ENCODE measurements around the gene CA6.
"Not testable (repeated sequence)": the region's sequence is repeated elsewhere in the genome, so short reads cannot be mapped to it uniquely, and the experiment has no call there.

CA6 gene

GRCh38 chr1:8992936-8993687 lies 47.4 kb downstream of the CA6 start:
- peak; percentile 39 for TF ChIP-seq CTCF (conservative IDR thresholded peaks at IDR 0.05; ENCODE audit: control insufficient read depth, insufficient read depth, low read depth, low read length)
- DNase-seq (ENCODE audit: low read depth), result no peak
- no peak overlapping the region for H3K4me3 ChIP-seq (ENCODE audit: control insufficient read depth, low read depth, low read length)

- DNase-seq (ENCODE audit: low read depth); H3K4me3 ChIP-seq (ENCODE audit: control insufficient read depth, low read depth, low read length): not testable (repeated sequence)
Measured at GRCh38 chr1:8993962-8994675, 48.5 kb downstream of the CA6 start.

- not testable (repeated sequence) for H3K4me3 ChIP-seq (ENCODE audit: control insufficient read depth, low read depth, low read length); DNase-seq (ENCODE audit: low read depth)
Measured at GRCh38 chr1:9001534-9002214, 56.0 kb downstream of the CA6 start.

GRCh38 chr1:9002215-9002560 lies 56.5 kb downstream of the CA6 start:
- DNase-seq (ENCODE audit: low read depth); H3K4me3 ChIP-seq (ENCODE audit: control insufficient read depth, low read depth, low read length): not testable (repeated sequence)

- H3K4me3 ChIP-seq (ENCODE audit: control insufficient read depth, low read depth, low read length), result no peak overlapping the region
- no peak for TF ChIP-seq CTCF (conservative IDR thresholded peaks at IDR 0.05; ENCODE audit: control insufficient read depth, insufficient read depth, low read depth, low read length)
- DNase-seq (ENCODE audit: low read depth), result no peak
Measured at GRCh38 chr1:9004031-9004699, 58.5 kb downstream of the CA6 start.

- no peak overlapping the region for H3K4me3 ChIP-seq (ENCODE audit: control insufficient read depth, low read depth, low read length)
- TF ChIP-seq CTCF (conservative IDR thresholded peaks at IDR 0.05; ENCODE audit: control insufficient read depth, insufficient read depth, low read depth, low read length), result peak; percentile 98
Measured at GRCh38 chr1:9004700-9005394, 59.2 kb downstream of the CA6 start.

GRCh38 chr1:9005395-9005708 lies 59.7 kb downstream of the CA6 start:
- no peak for DNase-seq (ENCODE audit: low read depth)
- H3K4me3 ChIP-seq (ENCODE audit: control insufficient read depth, low read depth, low read length), result no peak overlapping the region
- TF ChIP-seq CTCF (conservative IDR thresholded peaks at IDR 0.05; ENCODE audit: control insufficient read depth, insufficient read depth, low read depth, low read length), result no peak

More at GRCh38 chr1:9004700-9005394, 59.2 kb downstream of the CA6 start:
- peak; percentile 87 for DNase-seq (ENCODE audit: low read depth)
